HCT116 (cell line): ENCODE measurements around the gene DDHD1.

Experiments
- CTCF ChIP-seq, 3 experiments: fragments of 200-600 bp in 1 of 3; sonication (generic) in 1 of 3; IDR thresholded peaks in 2 of 3; conservative IDR thresholded peaks in 1 of 3; 2 replicates each; pipeline ENCODE4 v1.5.1; 2012 to 2017; ENCODE audit warnings: low read depth in 2 of 3, low read length in 2 of 3, antibody characterized with exemption in 1 of 3, borderline replicate concordance in 1 of 3, control low read depth in 1 of 3, mild to moderate bottlenecking in 1 of 3, mixed read lengths in 1 of 3, mixed run types in 1 of 3, moderate library complexity in 1 of 3; ENCODE audit not compliant: insufficient read depth in 1 of 3
- EZH2phosphoT487 ChIP-seq: fragments of 200-600 bp; IDR thresholded peaks from 2 replicates; pipeline ENCODE4 v1.6.1; 2018; ENCODE audit warnings: antibody characterized with exemption, borderline replicate concordance
- FOSL1 ChIP-seq: IDR thresholded peaks from 2 replicates; pipeline ENCODE4 v1.6.1; 2012; ENCODE audit warnings: low read depth
- POLR2A ChIP-seq: IDR thresholded peaks from 2 replicates; pipeline ENCODE4 v1.7.0; 2011; ENCODE audit warnings: borderline replicate concordance; ENCODE audit not compliant: insufficient read depth, insufficient read length; ENCODE audit errors: extremely low read depth
- POLR2AphosphoS5 ChIP-seq: IDR thresholded peaks from 2 replicates; pipeline ENCODE4 v1.6.1; 2011; ENCODE audit warnings: mild to moderate bottlenecking, low read depth, low read length, moderate library complexity
- RAD21 ChIP-seq: IDR thresholded peaks from 2 replicates; pipeline ENCODE4 v1.6.1; 2012; ENCODE audit warnings: low read depth, mild to moderate bottlenecking
- REST ChIP-seq: IDR thresholded peaks from 2 replicates; pipeline ENCODE4 v1.6.1; 2012; ENCODE audit warnings: low read depth
- SIN3A ChIP-seq: IDR thresholded peaks from 2 replicates; pipeline ENCODE4 v1.6.1; 2012; ENCODE audit warnings: low read depth
- YY1 ChIP-seq: IDR thresholded peaks from 2 replicates; pipeline ENCODE4 v1.6.1; 2011; ENCODE audit warnings: low read length, low read depth, moderate library complexity, mild to moderate bottlenecking; ENCODE audit not compliant: insufficient replicate concordance; ENCODE audit errors: extremely low read depth
- ZBTB33 ChIP-seq: IDR thresholded peaks from 2 replicates; pipeline ENCODE4 v1.6.1; 2011; ENCODE audit warnings: mild to moderate bottlenecking, low read length, moderate library complexity; ENCODE audit not compliant: insufficient replicate concordance; ENCODE audit errors: extremely low read depth

- TF ChIP-seq POLR2AphosphoS5 (no peak), CTCF (IDR thresholded peaks at IDR 0.05 in 2 of 3, conservative IDR thresholded peaks at IDR 0.05 in 1 of 3; ENCODE audit: borderline replicate concordance in 1 of 3, insufficient read depth in 1 of 3, low read depth in 2 of 3, low read length in 2 of 3) (no peak), POLR2A (no peak), FOSL1 (no peak), YY1 (no peak), SIN3A (no peak), EZH2phosphoT487 (no peak), REST (no peak), RAD21 (no peak), ZBTB33 (no peak)
Observed at GRCh38 chr14:53017837-53018236, 135.3 kb downstream of the DDHD1 start.
